GM19467 (cell line): ENCODE results near the gene ZFP69.

Experiments used
- ATAC-seq: cut with Tn5 transposase; IDR thresholded peaks from one replicate; pipeline ENCODE4 v1.9.1; 2021; ENCODE audit warnings: mild to moderate bottlenecking, moderate library complexity; ENCODE audit not compliant: unreplicated experiment

ZFP69 gene

DNA sequence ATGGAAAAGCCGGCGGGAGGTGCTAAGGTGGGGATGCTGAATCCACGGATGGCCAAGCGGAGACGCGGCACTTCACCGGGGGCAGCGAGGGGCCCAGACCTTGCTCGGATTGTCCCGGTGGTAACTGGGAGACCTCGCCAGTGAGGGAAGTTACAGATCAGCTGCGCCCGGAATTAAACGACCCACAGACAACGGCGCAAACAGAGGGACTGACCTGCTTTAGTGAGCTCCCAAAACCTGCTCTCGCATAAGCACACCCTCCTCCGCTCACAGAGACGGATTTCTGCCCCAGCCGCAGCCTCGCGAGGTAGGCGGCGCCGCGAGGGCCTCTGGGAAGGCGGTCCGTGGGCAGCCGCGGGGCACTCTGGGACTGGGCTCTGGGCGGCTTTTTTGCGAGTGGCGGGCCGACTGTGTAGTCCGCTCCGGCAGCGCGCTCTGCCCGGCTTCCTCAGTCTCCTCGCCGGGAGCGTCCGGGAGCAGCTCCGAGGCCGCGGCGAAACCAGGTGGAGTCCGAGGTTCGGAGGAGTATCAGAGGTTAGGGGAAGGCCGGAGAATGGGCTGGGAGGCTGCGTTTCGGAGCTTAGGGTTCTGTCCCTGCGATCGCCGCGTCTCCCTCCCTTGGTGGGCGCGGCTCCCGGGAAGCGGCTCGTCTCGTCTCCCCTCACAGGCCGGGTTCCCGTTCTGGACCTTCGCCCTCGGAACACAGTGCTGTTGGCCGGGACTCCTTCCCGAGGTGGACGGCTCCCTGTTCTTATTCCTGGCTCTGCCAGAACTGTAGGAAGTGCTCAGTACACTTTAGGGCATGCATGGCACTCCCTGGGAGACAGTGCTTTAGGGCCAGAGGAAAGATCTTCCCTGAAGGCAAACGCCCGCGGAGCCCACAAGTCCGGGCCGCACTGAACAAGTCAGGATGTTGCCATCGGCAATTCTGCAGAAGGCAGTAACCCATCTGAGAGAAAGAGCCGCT is 31.6 kb downstream of the ZFP69 start, which contains the start of gene EXO5:
Gene EXO5 (plus strand): TSS at position 393 of the 967 bp plus-strand sequence. CDS start 5,778 bp downstream, outside the sequence.
- peak; percentile 74 for ATAC-seq

DNA sequence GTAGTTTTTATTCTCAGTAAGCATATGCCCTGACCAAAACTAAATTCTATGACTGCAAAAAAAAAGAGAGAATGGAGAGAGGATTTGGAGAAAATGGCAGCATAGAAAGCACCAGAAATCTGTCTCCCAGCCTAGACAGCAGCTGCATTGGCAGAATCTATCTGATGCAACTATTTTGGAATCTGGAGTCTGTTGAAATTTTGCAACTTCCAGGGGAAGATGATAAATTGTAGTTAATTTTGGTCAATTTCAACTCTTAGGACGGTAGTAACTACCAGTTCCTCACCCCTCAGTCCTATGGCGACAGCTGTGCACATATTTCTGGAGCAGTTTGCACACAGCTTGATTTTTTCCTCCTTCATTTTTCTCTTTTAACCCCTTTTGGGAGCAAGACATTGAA is 42.4 kb downstream of the ZFP69 start:
- ATAC-seq: no peak

DNA sequence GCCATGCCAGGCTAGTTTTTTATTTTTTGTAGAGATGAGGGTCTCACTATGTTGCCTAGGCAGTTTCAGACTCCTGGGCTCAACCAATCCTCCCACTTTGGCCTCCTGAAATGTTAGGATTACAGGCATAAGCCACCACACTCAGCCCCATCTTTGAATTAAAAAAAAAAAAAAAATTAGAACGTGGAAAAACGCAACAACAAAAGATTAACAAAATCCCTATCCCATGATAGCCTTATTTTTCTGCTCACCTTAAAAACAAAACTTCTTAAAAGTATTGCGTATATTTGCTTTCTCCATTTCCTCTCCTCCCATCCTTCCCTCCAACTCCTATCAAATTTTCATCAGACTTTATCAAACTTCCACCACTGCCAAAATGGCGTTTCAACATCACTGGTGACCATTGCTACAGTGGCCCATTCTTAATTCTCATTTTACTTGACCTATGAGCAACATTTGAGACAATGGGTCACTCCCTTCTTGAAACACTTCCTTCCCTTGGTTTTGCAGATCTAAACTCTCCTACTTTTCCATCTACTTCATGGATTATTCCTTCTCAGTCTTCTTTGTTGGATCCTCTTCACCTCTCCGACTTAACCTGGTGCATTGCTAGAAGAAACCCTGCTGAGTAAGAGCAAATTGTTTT is 53.8 kb downstream of the ZFP69 start:
- peak; percentile 5 for ATAC-seq

- peak; percentile 89 for ATAC-seq
Observed at GRCh38 chr1:40531381-40532061, 54.4 kb downstream of the ZFP69 start, which contains the start of gene ZNF684. ZNF684 (plus strand) TSS chr1:40531637; CDS start chr1:40533167, 1,530 bp downstream.

DNA sequence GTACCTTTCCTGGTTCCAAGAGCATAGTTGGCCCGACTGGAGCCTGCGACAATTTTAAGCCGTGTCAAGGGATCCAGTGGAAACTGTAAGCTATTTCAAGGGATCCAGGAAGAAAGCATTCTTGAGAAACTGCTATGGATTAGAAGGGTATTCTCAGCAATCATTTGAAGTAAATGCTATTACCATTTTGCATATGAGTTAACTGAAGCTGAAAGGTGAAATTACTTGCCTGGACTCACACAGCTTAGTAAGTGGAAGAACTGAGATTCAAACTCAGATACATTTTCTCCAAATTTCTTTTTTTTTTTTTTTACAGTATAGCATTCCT is 54.9 kb downstream of the ZFP69 start:
- no peak for ATAC-seq

DNA sequence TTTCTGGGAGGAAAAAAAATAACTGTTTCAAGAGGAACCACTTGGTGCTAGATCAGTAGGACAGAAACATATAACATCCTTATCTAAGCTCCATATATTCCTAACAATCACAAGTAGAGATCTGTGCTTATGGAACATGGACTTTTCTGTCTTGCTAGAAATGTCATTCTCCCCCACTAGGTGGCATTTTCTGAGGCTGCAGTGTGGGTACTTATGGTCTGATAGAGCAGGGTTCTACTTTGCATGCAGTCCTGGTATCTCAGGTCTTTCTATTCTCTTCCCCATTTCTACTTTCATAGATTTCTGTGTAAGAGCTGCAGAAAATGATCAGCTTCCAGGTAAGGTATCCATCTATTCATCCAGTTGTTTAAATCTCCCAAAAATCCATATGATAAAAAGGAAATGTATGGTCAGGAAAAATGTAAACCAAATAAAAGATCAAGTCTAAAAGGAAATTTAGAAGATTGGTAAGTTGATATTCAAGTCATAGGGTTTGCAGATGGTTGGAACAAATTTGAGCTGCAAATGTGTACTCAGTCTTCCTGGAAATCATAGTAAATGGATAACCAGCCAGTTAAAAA is 55.8 kb downstream of the ZFP69 start:
- no peak for ATAC-seq

DNA sequence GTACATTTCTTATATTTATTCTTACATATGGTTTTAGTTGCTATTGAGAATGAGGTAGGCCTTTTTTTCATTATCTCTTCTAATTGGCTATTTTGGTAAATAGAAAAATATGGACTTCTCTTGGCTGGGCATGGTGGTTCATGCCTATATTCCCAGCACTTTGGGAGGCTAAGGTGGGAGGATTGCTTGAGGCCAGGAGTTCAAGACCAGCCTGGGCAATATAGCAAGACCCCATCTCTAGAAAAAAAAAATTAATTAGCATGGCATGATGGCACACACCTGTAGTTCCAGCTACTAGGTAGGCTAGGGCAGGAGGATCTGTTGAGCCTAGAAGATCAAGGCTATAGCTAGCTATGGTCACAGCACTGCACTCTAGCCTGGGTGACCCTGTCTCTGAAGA is 57.5 kb downstream of the ZFP69 start:
- ATAC-seq: no peak

GRCh38 chr1:40535732-40536131 is 58.6 kb downstream of the ZFP69 start:
- ATAC-seq: no peak

DNA sequence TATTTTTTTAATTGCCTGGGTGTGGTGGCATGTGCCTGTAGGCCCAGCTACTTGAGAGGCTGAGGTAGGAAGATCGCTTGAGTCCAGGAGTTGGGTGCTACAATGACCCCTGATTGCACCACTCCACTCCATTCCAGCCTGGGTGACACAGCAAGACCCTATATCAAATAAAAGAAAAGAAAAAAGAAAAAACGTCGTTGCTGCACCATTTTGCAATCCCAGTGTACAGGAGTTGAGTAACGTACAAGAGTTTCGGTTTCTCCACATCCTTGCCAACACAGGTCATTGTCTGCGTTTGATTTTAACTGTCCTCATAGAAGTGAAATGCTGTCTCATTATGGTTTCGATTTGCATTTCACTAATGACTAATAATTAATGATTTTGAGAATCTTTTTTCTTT is 62.2 kb downstream of the ZFP69 start:
- no peak for ATAC-seq
